ENCODE measurements around the gene VWDE.

- TF ChIP-seq CTCF (IDR thresholded peaks at IDR 0.05 in 8 of 11, conservative IDR thresholded peaks at IDR 0.05 in 3 of 11) (no peak), POLR2AphosphoS5 (IDR thresholded peaks at IDR 0.05) (no peak), POLR2A (IDR thresholded peaks at IDR 0.05) (no peak)
Observed at GRCh38 chr7:12328888-12329770, 74.5 kb downstream of the VWDE start.
